HG03342 (cell line): ENCODE data around the gene LRMDA.

Experiments used
- ATAC-seq: cut with Tn5 transposase; IDR thresholded peaks from one replicate; pipeline ENCODE4 v1.9.1; 2021; ENCODE audit warnings: mild to moderate bottlenecking, moderate library complexity; ENCODE audit not compliant: unreplicated experiment

The LRMDA gene

DNA sequence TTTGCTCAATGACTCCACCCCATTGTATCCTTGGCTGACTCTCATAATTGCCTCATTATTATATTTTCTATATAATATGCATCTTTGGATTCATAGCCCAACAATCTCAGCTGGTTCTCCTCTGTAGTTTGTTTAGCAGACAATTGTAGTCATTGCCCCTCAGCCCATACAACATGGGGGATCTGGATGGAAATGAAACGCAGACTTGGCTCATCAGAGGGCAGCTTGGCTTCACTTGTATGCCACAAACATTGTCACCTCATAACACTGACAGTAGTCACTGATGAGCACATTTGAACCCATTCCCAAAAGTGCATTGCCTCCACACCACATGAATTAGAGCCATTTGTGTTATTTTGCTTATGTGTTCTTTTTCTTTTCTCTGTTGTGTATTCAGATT lies 963.8 kb downstream of the LRMDA start:
- ATAC-seq, result no peak

DNA sequence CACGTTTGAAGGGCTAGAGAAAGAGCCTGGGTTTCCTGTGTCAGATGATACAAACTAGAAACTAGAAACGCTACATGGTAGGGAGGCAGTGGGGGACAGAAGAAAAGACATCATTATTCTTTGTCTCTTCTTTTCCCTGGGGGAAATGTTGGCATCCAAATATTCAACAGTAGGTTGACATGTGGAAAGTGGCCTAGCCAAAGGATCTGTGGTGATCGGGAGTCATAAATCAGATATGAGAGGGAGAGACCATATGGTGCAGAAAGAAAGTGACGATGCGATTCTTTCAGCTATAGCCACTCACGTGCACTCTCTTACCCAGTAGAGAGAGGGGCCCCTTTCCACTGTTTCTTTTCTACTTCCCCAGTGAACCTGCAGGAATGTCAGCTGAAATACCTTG lies 964.7 kb downstream of the LRMDA start:
- no peak for ATAC-seq

DNA sequence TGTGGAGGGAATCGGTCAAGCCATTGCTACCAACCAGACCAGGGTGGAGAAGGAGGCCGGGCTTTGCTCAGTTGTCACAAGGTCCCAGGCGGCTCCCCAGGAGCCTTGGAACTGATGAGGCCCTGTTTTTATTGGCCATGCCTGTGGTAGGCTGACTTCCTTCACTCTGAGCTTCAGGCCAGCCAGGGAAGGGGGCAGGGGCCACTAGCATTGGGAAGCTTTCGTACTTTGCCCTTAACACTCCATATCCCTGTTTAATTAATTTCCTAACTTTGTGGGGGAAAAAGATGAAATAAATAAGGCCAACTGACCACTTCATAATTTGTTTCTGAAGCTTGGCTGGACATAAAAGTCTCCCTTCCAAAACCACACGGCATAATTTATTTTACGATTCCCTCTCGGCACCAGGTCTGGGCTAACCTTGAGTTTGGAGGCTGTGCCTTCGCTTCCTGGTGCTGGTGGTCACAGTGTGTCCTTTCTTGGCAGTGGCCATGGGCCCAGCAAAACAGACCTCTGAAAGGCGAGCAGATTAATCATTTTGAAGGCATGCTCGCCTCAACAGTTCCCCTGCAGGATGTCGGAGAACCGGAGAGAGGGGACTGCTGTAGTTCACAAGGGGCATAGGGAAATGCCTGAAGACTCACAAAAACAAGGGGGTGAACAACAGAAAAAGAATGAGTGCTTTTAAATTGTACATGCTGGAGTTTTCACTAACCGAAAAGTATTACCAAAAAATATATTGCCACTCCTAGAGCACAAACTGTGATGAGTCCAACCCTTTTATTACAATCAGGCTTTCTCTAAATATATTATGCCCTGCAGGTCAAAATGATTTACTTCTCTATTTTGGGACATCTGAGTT lies 966.0 kb downstream of the LRMDA start:
- no peak for ATAC-seq

DNA sequence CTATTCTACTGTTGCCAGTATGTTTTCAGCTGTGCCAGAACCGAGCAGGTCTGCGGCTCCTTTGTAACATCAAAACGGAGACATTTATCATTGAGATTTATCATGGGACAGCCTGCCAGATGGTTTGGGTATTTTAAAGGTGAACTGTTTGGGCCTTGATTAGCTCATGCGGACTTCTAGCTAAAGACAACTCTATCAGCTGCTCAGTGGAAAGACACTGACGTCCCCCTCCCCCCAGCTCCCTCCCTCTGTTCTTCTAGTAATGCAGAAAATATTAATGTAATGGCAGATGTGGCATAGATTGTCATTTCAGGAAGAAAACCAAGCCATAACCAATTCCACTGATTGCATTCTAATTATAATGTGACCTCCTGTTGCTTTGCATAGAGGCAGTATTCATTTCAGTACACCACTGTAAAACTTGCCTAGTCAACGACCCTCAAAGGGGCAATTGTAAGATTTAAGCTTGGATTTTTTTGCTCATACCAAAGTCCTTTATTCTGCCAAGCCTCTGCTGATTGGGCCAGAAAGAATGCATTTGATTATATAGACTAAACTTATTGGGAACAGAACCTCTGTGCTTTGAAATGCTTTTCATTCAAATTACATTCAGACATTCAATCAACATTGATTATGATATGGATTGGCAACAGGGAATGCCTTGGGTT lies 966.8 kb downstream of the LRMDA start:
- ATAC-seq, result no peak

DNA sequence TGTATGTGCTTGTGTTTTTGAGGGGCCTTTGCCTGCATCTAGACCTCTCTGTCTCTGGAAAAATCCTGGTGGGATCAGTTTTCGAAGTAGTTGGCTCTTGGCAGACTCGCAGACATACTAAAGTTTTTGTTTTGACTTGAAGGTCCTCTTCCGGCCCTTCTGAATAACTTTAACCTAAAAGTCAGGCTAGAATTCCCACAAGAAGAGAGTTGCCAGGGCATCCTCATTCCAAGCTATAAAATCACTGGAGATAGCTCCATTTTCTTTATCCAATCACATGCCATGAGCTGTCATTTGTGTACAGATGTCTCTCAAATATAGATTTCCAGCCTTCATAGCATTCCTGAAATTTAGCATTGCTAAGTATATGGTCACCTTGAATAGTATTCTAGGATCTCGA lies 967.8 kb downstream of the LRMDA start:
- ATAC-seq, result no peak

DNA sequence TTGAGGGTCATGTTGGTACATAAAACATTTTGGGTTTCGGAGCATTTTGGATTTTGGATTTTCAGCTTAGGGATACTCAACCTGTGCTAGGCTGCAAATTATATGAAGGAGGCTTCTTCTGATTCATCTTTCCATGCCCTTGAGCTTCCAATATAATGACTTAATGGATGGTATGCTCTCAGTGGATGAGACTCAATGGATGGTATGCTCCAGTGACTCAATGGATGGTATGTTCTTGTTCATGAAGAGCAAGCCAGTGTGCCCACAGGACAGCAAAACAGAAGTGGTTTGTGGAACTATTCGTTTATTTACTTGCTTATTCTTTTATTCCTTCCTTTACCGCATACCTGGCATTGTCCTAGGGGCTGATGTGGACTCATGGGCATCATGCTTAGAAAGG lies 969.6 kb downstream of the LRMDA start:
- no peak for ATAC-seq

DNA sequence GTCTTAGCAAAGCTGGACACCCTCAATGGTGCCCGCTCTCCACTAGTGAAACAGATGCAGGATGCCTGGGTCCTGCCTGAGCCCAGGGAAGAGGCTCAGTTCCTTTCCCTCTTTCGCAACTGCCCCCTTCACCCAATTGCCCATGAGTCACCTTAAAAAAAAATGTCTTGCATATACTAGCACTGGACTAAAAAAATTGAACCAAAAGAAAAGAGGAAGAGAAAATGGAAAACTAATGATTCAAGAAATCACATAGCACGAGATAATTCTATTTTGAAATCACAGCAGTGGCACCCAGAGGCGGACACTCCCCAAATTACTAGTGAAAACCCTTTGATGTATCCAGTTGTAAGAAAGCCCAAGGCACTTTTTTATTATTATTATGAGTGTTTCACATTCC lies 972.5 kb downstream of the LRMDA start:
- ATAC-seq, result no peak

DNA sequence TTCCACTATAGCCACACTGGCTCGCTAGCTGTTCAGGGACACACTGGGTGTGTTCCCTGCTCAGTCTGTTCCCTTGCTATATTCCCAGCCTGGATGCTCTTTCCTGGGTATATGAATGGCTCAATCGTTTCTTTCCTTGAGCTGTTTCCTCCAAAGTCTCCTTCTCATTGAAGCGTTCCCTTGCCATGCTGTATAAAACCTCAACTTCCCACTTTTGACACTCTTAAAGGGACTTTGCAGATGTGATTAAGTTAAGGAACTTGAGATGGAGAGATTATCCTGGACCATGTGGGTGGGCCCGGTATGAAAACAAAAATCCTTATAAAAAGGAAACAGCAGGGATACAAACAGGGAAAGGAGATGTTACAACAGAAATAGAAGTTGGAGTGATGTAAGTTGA lies 973.1 kb downstream of the LRMDA start:
- no peak for ATAC-seq

DNA sequence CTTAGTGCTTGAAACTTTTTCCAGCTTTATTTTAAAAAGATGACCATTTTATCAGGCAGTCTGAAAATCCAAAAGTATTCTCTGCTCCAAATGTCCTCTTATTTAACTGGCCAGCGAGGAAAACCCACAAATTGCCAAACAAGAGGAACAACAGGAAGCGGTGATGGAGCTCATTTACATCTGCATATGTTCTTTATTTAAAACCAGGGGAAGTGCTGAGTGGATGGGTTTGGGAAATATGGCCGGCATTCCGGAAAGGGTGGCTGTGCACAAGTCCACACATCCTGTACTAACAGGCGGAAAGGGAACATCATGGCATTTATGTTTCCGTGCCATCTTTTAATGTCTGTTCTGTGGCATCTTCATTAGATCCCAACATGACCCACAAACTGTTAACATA lies 974.5 kb downstream of the LRMDA start:
- ATAC-seq, result no peak

DNA sequence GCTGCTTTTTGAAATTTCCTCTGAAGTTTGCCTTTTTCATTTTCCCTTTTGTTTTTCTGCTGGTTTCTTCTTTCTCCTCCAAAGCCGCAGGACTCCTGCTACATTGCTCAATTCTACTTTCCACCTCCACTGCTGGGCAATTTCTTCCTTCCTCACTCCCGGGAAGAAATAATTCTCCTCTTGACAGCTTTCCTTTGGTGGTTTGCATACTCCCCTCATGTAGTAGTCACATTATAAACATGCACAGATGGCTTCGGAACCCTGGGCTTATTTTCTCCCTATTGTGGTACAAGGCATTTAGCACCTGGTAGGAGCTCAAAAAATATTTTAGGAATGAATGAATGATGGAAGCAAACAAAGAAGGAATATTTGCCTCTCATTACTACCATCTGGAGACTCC lies 977.2 kb downstream of the LRMDA start:
- ATAC-seq, result no peak

DNA sequence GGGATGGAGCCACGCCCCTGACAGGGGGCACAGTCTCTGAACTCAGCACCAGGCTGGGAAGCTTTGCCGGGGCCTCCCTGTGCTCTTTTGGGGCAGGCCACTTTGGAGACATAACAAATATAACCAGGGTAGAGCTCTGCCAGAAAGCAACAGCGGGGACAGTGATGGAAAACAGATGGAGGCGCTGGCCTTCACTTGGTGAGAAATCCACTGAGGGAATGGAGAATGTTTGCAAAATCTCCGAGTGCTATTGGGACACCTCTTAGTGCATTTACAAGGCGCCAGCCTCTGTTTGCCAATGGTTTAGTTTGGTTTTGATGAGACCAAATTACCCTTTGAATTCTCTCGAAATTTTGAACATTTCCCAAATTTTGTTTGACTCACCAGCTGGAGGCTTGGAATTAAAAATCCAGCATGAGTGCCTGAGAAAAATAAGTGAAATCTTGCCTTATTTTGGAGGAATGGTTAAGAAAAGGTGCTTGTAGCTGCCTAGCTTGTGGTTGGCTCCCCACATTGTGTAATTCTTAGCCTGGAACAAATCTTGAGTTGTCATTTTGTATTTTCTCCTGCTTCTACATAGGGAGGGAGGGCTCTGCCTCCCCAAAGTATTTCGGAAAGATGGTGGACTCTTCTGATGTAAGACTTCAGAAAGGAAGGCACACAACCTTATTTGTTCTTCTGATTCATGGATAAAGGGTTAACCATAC lies 980.5 kb downstream of the LRMDA start:
- no peak for ATAC-seq

DNA sequence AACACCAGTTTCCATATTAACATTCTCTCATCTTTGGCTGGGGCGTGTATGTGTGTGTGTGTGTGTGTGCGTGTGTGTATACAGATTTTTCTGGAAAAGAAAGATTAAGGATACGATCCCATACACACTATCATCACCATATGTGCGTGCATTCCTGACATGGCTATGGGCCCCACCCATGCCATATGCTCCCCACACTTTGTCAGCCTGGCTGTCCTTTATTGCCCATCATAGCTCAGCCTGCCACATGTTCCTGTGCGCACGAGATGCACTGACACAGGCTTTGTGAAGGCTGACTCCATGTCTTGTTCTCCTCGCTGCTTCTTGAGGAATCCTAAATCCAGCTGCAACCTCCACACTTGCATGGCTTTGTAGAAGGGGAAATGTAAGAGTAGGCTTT lies 984.1 kb downstream of the LRMDA start:
- ATAC-seq, result no peak

DNA sequence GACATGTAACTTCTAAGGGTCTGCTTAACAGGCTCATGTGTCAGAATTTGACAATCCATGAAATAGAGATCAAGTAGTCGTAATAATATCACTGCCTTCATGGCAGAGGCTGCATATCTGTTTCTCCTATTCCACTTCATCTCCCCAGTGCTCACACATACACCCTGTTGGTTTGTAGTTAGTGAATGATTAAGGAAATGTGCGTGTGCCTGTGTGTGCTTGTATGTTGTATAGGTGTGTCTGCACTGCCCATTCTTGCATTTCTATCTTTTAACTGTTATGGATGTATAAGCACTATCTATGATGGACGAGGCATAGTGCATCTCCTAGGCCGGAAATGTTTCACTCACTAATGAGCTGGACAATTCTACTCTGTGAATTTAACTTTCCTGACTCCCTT lies 985.2 kb downstream of the LRMDA start:
- ATAC-seq, result no peak

DNA sequence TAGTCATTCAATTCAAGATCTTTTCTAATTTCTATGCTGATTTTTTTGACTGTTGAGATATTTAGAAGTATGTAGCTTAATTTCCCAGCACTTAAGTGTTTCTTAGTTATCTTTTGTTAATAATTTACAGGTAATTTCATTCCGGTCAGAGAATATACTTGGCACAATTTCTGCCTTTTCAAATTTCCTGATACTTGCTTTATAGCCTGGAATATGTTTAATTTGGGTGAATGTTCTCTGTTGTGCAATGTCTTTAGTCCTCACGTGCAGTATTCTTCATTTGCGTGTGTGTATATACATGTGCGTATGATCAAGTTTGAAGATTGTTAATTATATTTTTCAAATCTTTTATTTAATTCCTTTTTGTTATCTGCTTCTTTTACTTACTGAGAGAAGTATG lies 989.3 kb downstream of the LRMDA start:
- no peak for ATAC-seq

DNA sequence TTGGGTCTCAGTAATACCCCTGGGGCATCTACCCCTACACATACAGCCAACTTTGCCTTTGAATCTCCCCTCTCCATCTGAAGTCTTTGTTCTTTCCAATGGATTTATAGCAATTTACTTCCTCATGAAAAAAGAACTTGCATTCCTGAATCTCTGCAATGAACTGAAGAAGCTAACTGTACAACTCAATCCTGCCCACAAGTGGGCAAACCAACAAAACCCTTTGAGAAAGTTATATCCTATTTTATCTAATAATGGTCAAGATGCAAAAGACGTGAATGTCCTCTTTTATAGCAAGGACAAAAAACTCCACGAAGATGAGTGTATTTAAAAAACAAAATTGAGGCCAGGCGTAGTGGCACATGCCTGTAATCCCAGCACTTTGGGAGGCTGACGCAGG lies 991.3 kb downstream of the LRMDA start:
- no peak for ATAC-seq

DNA sequence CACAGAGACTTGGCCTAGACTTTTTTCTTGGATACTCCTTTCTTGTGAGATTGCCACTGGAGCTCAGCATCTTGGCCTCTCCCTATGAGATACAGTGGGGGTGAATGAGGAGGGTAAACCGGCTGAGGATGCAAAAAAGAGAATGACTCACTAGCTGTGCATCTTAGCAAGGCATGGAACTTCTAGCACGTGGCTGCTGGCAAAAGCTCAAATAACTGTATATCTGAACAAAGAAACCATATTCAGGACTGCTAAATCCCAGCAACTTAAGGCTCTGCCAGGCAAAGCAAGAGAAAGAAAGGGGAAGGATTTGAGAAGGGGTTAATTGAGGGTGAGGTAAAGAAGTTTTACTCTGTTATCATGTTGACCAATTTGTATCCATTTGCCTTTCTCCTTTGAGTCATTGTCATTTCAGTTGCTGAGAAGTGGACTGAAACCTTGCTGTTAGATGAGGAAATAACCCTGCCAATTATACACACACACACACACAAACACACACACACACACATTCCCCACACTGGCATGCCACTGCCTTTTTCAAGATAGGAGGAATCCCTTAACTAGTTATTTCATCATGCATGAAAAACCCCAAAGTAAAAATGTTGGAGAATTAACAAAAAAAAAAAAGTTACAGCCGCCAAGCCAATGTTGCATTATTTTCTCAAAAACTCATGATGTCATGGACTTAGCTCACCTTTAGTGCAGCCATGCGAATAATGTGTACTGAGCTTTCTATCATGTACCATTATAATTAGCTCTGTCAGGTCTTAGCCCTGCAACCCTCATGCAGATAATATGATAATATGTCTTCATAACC lies 997.3 kb downstream of the LRMDA start:
- no peak for ATAC-seq

DNA sequence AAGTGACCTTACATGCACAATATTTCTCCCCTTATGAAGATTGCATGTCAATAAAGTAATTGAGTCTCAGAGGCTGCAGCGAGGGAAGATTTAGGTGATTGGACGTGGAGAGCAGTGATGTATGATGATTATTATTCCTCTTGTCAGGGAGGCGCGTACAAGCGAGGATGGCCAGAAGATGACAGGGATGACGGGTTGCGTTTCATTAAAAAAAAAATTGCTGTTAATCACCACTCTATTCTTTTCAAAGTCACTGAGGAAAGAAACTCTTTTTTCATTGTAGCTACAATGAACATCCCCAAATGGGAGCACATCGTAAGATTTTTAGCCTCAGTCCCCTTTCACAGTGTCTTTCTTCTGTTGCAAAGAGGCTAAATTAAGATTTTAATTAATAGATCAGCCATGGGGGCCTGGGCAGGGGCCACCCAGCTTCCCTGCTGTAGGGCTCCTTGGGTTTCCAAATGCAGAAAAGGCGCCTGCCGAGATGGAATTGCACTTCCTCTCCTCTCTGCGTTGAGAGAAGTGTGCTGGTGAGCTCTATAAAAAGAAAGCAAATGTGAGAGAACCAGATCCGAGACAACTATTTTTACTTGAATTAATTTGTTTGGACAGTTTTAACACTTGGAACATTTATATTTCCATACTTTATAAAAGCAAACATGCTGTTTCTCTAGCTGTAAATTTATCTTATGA lies 998.1 kb downstream of the LRMDA start:
- no peak for ATAC-seq

DNA sequence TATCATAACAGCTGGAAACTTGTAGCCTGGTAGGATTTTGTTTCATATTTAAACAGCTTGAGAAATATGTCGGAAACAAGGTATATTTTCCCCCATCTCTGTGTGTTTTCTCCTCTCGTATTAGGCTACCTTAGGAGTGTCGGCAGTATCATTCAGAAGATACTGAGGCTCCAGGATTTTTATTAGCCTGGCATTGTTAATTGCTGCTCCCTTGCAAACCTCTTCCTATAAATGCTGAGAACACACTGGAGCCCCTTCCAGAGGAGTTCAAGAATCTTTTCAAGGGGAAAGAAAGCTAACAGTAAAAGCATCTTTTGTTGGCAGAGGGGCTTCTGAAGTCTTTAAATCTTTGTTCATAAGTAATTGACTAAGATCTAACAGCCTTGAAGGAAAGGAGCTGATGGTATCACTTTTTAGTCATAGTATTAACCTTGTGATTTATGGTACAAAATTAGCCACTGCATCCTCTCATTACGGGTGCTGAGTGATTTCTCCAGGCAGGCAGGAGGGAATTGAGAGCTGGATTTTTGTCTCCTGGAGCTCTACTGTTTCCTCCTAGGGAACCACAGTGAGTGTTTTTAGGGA lies 998.7 kb downstream of the LRMDA start:
- ATAC-seq, result no peak

DNA sequence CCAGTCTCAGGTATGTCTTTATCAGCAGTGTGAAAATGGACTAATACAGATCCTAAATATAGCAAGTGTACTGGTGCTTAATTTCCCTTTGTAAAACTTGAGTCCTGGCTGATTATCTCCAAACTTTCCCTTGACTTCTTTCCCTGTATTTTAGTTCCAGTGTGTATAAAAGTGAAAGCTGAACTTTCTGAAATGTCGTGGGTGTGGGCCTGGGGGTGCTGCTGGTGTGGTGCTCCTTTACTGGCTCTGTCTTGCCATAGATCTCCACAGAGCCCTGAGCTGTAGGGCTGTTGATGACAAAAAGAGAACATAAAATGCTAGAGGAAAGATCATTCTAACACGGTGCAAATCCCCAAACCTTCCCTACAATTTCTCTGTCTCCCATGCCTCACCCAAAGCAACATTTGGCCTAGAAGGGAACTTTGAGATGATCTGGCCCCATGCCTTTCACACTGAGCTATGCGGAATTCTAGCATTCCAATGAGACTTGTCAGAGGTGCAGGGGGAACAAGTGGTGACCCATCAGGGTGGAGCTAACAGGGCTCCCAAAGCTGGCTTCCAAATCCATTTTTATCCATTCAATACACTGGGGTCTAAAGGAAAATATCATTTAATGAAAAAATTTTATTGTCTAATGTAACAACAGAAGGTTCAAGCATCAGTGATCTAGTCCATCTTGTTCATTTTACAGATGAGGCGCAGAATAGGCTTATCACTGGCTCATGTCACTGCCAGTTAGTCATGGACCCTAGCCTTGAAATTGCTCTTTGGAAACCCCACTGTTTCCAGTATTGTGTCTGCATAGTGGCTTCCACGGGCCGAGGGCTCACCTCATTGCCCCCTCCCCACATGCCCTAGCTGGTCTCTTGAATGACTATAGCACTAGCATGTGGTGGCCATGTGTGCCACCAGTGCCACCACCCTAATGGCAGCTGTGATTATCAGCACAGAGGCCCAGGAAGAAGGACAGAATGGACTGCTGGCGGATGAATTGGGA lies 1000.9 kb downstream of the LRMDA start:
- ATAC-seq, result no peak
